OCI-LY3 (cell line): Measurements from ENCODE around the gene SIVA1.

ENCODE experiments used
- EZH2phosphoT487 ChIP-seq: fragments of 200-600 bp; shearing (Covaris generic); IDR thresholded peaks from 2 replicates; pipeline ENCODE4 v1.6.1; 2018; ENCODE audit warnings: antibody characterized with exemption, mixed run types, low read depth
- TF ChIP-seq, protein P1 (sequence below): fragments of 200-600, 300-600 bp; sonication (generic); IDR thresholded peaks from 2 replicates; pipeline ENCODE4 v1.5.1; 2014; ENCODE audit warnings: antibody characterized with exemption, low read length, low read depth

- TF ChIP-seq, protein P1, sequence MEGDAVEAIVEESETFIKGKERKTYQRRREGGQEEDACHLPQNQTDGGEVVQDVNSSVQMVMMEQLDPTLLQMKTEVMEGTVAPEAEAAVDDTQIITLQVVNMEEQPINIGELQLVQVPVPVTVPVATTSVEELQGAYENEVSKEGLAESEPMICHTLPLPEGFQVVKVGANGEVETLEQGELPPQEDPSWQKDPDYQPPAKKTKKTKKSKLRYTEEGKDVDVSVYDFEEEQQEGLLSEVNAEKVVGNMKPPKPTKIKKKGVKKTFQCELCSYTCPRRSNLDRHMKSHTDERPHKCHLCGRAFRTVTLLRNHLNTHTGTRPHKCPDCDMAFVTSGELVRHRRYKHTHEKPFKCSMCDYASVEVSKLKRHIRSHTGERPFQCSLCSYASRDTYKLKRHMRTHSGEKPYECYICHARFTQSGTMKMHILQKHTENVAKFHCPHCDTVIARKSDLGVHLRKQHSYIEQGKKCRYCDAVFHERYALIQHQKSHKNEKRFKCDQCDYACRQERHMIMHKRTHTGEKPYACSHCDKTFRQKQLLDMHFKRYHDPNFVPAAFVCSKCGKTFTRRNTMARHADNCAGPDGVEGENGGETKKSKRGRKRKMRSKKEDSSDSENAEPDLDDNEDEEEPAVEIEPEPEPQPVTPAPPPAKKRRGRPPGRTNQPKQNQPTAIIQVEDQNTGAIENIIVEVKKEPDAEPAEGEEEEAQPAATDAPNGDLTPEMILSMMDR = no peak
- no peak for TF ChIP-seq EZH2phosphoT487
These were observed 37.5 kb upstream of the SIVA1 start for GRCh38 chr14:104715416-104715815.
